ENCODE results near the gene PARVB. TPM values are rescaled to one million over a fixed set of nuclear protein-coding genes. Genes with fewer than 3 reads are reported as not detected.

PARVB gene
- total and polyA plus RNA-seq, 2 of the 8 experiments (the other 6 are each of a cell fraction or from before 2014, with no cell fraction given): 14.5 to 18.6 TPM

DNA sequence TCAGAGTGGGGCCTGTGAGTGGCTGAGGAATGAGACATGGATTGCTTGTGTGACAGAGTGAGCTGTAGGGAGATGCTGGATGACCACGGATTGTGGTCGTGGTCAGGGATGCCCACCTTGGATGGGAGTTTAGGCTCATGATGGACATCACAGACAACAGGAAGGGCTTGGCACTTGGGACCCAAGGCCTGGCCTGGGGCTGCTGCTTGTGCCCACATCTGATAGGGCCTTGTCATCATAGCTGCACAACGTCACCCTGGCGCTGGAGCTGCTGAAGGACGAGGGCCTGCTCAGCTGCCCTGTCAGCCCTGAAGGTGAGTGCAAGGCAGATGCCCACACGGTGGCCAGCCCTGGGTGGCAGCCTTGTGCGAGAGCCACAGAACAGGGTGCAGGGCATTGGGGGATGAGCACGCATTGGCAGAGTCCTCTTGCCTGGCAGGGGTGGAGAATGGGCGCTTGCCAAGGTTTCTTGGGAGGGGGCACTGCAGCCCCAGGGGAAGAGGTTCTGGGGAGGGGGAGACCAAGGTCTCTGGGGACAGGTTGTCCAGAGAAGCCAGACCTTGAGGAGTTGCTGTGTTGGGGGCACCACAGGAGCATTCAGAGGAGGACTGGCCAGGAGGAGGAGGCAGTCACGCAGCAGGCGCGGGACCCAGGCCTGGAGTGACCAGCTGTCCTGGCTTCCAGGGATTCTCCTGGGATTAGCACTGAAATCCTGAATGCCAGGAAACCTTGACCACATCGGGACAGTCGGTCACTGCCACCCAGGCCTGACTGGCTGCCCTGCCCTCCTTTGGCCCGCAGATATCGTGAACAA is 181.6 kb downstream of the PARVB start:
- H2BK5ac ChIP-seq (ENCODE audit: low read depth, low read length): no peak overlapping the region
- H3K9ac ChIP-seq (replicated peaks in 1 of 4; ENCODE audit: extremely low read depth in 1 of 4, low read depth in 3 of 4, low read length in 3 of 4): no peak overlapping the region
- H3K4me1 ChIP-seq (replicated peaks in 1 of 4; ENCODE audit: control insufficient read depth in 3 of 4, insufficient read depth in 4 of 4, low read length in 3 of 4): no peaks in the 10 kb centered on the region; a peak in 1 of 7 replicates
- TF ChIP-seq ASH2L (IDR thresholded peaks at IDR 0.05; ENCODE audit: low read length): no peak
- no peak for TF ChIP-seq SP4 (IDR thresholded peaks at IDR 0.05; ENCODE audit: low read length)
- no peak for TF ChIP-seq ZNF274 (IDR thresholded peaks at IDR 0.05; ENCODE audit: borderline replicate concordance, extremely low read depth, low read length)
- TF ChIP-seq POLR2A (IDR thresholded peaks at IDR 0.05; ENCODE audit: control extremely low read depth in 1 of 2, low read depth in 2 of 2, low read length in 2 of 2): no peak
- no peak for TF ChIP-seq CREB1 (IDR thresholded peaks at IDR 0.05)
- TF ChIP-seq TEAD4 (IDR thresholded peaks at IDR 0.05; ENCODE audit: low read depth, low read length): no peak
- H3K79me2 ChIP-seq (ENCODE audit: control insufficient read depth in 1 of 2, insufficient read depth in 2 of 2, low read length in 2 of 2): no peaks in the 10 kb centered on the region
- no peak overlapping the region for H4K5ac ChIP-seq (ENCODE audit: insufficient read length, low read depth, low read length)
- no peak overlapping the region for H2AFZ ChIP-seq (ENCODE audit: low read length)
- H3K56ac ChIP-seq (replicated peaks; ENCODE audit: insufficient read length, low read depth, low read length): no peak overlapping the region
- H3K27me3 ChIP-seq (replicated peaks in 1 of 4; ENCODE audit: control insufficient read depth in 3 of 4, extremely low read depth in 1 of 4, insufficient read depth in 3 of 4, low read length in 3 of 4): no peaks in the 10 kb centered on the region
- ChIA-PET POLR2A (ENCODE audit: partially characterized antibody) (interaction anchor here (0.6 to 1.7 kb wide), 2 partner anchors 25 to 88 kb away, joined by 3 read pairs; partner anchors contain the start of gene PARVG), CTCF (ENCODE audit: partially characterized antibody) (interaction anchor here (1.2 to 1.9 kb wide), 2 partner anchors 26 to 212 kb away, joined by 3 to 4 read pairs; no protein-coding TSS in a partner anchor)
- DNase-seq (ENCODE audit: low read depth in 1 of 2, low spot score in 2 of 2) (no peak), FAIRE-seq (no peak)
- H2BK12ac ChIP-seq (ENCODE audit: low read depth, low read length): no peak overlapping the region
- H2BK120ac ChIP-seq (replicated peaks; ENCODE audit: low read depth, low read length): no peak overlapping the region
- no peak overlapping the region for H3K27ac ChIP-seq (ENCODE audit: low read depth, low read length)
- H2BK15ac ChIP-seq (ENCODE audit: low read length): 0 out of 2 replicates have a peak overlapping the region, but pooled peaks have one; percentile 29
- peak overlapping the region; percentile 46 for H4K8ac ChIP-seq (ENCODE audit: extremely low read depth, insufficient read depth, low read length)
- no peak overlapping the region for H3K4ac ChIP-seq (replicated peaks; ENCODE audit: insufficient read length, low read depth, low read length)
- H3K23ac ChIP-seq (ENCODE audit: insufficient read length): no peak overlapping the region
- H3K36me3 ChIP-seq (ENCODE audit: control insufficient read depth in 2 of 4, insufficient read depth in 4 of 4, low read length in 3 of 4): no peaks in the 10 kb centered on the region
- no peak overlapping the region for H4K91ac ChIP-seq (replicated peaks; ENCODE audit: insufficient read length, low read length)
- H3K4me2 ChIP-seq (ENCODE audit: insufficient read depth in 1 of 2, low read depth in 2 of 2, low read length in 2 of 2): no peak overlapping the region
- H2AK5ac ChIP-seq (ENCODE audit: low read depth, low read length): no peak overlapping the region
- no peaks in the 10 kb centered on the region; the same call in 1 of the 2 replicates for H3K23me2 ChIP-seq (ENCODE audit: low read depth, low read length)
- H3K9me3 ChIP-seq (ENCODE audit: insufficient read depth in 2 of 2, low read depth in 1 of 2, low read length in 1 of 2): no peaks in the 10 kb centered on the region
- 88% methylated on average over 16 of the region's 16 CpGs; no CpG with 5 or more reads in 1 of the 2 experiments for WGBS, 2 experiments (ENCODE audit: extremely low coverage in 1 of 2, insufficient coverage in 1 of 2, insufficient read length in 1 of 2, insufficient replicate concordance in 2 of 2, low coverage in 1 of 2, low lambda C conversion rate in 2 of 2, missing lambda C conversion rate in 1 of 2)
- H4K20me1 ChIP-seq (replicated peaks in 1 of 2; ENCODE audit: control insufficient read depth in 1 of 2, insufficient read depth in 2 of 2, low read length in 2 of 2): no peaks in the 10 kb centered on the region
- H3K4me3 ChIP-seq (ENCODE audit: extremely low read depth in 1 of 4, insufficient read depth in 2 of 4, low read depth in 3 of 4, low read length in 4 of 4): no peak overlapping the region
- no peak overlapping the region for H3K18ac ChIP-seq (ENCODE audit: extremely low read depth, low read length)
- no peaks in the 10 kb centered on the region for H3K79me1 ChIP-seq (ENCODE audit: low read depth, low read length)
- H2BK20ac ChIP-seq (ENCODE audit: low read length): no peak overlapping the region
- no peak overlapping the region for H3K14ac ChIP-seq (ENCODE audit: insufficient read length)
